ENCODE measurements around the gene XRCC5. TPM values are rescaled to one million over a fixed set of nuclear protein-coding genes. Genes with fewer than 3 reads are reported as not detected.

XRCC5 gene
- total and polyA plus RNA-seq, 2 donors (not counting 1 experiment from before 2014, with no cell fraction given) = 45.5 to 198 TPM

- H3K4me1 Mint-ChIP-seq = peaks cover 45% of the 10 kb centered on the region
- ATAC-seq (ENCODE audit: low read depth) = no peak
These were observed 26.9 kb upstream of the XRCC5 start for GRCh38 chr2:216082117-216082711.

More at GRCh38 chr2:216082117-216082711, 26.9 kb upstream of the XRCC5 start:
- DNase-seq = peak; percentile 22
- no peaks in the 10 kb centered on the region for H3K9me3 Mint-ChIP-seq (ENCODE audit: insufficient read depth)
- 11% methylated on average over 13 of the region's 22 CpGs for WGBS (ENCODE audit: insufficient coverage)
- peaks cover 7% of the 10 kb centered on the region for H3K79me2 ChIP-seq (ENCODE audit: control insufficient read depth, insufficient read depth, low read length)
- H3K27me3 ChIP-seq (replicated peaks in 1 of 4; ENCODE audit: control extremely low read depth in 1 of 4, control insufficient read depth in 3 of 4, insufficient read depth in 4 of 4, low read length in 3 of 4) = no peaks in the 10 kb centered on the region
- H3K4me1 ChIP-seq (ENCODE audit: control insufficient read depth in 2 of 2, insufficient read depth in 2 of 2, low read length in 2 of 2) = peaks cover 40 to 41% of the 10 kb centered on the region in 2 donors
- H2AFZ ChIP-seq (ENCODE audit: insufficient read depth, low read depth, low read length, poor library complexity, severe bottlenecking) = peak overlapping the region; percentile 91
- no peaks in the 10 kb centered on the region for H3K36me3 ChIP-seq (replicated peaks in 1 of 2; ENCODE audit: control extremely low read depth in 1 of 2, control insufficient read depth in 1 of 2, extremely low read depth in 1 of 2, insufficient read depth in 2 of 2, low read length in 1 of 2)
- peak overlapping the region; percentile 80 for H3K27ac Mint-ChIP-seq
- H3K27me3 Mint-ChIP-seq = no peaks in the 10 kb centered on the region
- peak overlapping the region; percentile 91 for H3K4me3 Mint-ChIP-seq
- peak overlapping the region; percentile 73 for H3K9ac ChIP-seq (ENCODE audit: low read length)
- intact Hi-C loops (cut with micrococcal nuclease) = loop anchor here (5.0 kb wide), 1 partner anchor 70 kb away; the partner anchor contains the start of gene MREG
- peak overlapping the region; percentile 51 to 68 for H3K27ac ChIP-seq (ENCODE audit: low read length in 2 of 2)
- peak overlapping the region; percentile 41 to 87 (median 79) for H3K4me3 ChIP-seq (ENCODE audit: control extremely low read depth in 1 of 5, extremely low read depth in 1 of 5, insufficient read depth in 1 of 5, low read depth in 2 of 5, low read length in 4 of 5)
- POLR2A ChIA-PET = interaction anchor here (0.6 to 2.9 kb wide), 3 partner anchors 24 to 771 kb away, joined by 3 to 17 read pairs (median 7); partner anchors contain the start of genes ATIC and XRCC5
- no peak for TF ChIP-seq EZH2 (IDR thresholded peaks at IDR 0.05; ENCODE audit: borderline replicate concordance, insufficient read depth, low read depth, low read length, poor library complexity, severe bottlenecking)
- TF ChIP-seq CTCF (IDR thresholded peaks at IDR 0.05) = no peak
- no peaks in the 10 kb centered on the region for H3K9me3 ChIP-seq (ENCODE audit: control extremely low read depth in 1 of 3, control insufficient read depth in 2 of 3, insufficient read depth in 1 of 3, low read length in 2 of 3)
- no peaks in the 10 kb centered on the region for H4K20me1 ChIP-seq (ENCODE audit: control insufficient read depth, insufficient read depth, low read length, poor library complexity, severe bottlenecking)
- H3K4me2 ChIP-seq (replicated peaks; ENCODE audit: low read depth, low read length, poor library complexity, severe bottlenecking) = peak overlapping the region; percentile 85
- CTCF ChIA-PET = interaction anchor here (0.7 to 2.4 kb wide), 5 partner anchors 24 to 59 kb away, joined by 3 to 17 read pairs (median 6); no protein-coding TSS in a partner anchor
